NCI-H1694 treated with DMSO at 0.1 percent for 48 hours (cell line): ENCODE measurements around the gene ILDR1.
"Not testable (repeated sequence)": the region's sequence is repeated elsewhere in the genome, so short reads cannot be mapped to it uniquely, and the experiment has no call there.

Source experiments
- DNase-seq: peaks from one replicate; lab custom pipeline; 2025; lab: John Stamatoyannopoulos, UW

ILDR1 gene

DNA sequence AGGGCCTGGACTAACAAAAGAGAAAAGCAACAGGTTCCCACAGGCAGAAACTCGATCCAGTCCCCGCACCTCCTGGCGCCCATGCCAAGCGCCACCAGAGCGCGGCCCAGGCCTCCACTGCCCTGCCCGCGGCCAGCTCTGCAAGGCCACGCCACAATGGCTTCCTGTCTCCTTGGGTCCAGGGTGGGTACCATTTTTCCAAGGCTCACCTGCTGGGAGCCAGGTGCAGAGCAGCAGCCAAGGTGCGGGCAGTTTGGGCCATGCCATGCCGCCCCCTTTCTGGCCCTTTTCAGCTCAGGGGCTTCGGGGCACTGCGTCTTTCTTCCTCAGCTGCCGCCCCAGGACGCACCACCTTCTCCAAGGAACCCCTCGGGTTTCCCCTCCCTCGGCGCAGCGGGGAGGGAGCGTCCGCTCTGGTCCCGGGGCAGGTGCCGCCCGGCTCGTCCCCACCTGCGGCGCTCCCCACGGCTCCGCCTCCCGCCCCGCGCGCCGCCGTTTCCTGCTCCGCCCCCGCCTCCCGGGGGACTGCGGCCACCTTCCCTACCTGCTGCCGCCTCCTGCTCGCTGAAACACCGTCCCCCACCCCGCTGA, at the start of gene ILDR1:
Gene ILDR1, minus strand, starts transcription at position 437 of the 591 bp plus-strand sequence. Its CDS starts 170 bp downstream, at position 267.
- DNase-seq: no peak

DNA sequence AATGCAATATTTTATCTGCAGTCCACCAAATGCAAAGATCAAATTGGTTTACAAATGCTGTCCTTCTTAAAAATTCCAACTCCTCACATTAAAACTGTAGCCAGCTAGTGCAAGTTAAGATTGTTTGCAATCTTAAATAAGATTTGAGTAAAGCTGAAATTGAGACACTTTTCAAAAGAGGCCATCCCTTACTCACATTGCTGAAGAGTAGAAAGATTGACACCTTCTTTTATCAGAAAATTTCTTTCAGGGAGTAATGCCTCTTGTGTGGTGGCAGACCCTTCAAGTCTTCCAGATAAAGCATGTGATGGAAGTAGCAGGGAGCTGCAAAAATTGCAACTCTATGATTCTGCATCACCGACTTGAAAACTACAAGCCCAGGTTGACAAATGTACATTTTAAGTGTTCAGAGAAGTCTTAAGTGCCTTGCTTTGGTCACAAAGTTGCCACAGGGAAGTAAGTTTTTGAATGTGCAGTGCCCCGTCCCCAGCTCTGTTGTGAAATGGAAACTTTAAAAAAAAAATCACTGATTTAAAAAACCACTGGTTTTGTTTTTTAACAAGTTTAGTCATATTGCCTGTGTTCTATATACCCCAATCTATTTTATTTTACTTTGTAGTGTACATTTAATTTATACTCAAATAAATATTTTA, 45.7 kb upstream of the ILDR1 start:
- no peak for DNase-seq

DNA sequence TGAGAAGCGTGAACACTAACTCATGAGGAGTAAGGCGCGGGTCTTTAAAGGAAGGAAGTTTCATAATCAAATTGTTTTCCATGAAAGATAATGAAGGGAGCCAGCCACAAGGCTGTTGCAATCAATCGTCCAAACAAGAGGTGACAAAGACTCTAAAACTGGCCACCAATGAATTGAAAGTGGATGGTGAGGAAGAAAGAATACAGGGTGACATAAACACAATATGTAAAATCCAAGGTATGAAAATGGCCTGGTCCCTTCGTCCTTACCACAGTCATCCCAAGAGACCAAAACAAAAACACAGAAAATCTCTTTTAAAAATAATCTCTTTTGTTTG, 45.1 kb upstream of the ILDR1 start:
- DNase-seq: no peak

DNA sequence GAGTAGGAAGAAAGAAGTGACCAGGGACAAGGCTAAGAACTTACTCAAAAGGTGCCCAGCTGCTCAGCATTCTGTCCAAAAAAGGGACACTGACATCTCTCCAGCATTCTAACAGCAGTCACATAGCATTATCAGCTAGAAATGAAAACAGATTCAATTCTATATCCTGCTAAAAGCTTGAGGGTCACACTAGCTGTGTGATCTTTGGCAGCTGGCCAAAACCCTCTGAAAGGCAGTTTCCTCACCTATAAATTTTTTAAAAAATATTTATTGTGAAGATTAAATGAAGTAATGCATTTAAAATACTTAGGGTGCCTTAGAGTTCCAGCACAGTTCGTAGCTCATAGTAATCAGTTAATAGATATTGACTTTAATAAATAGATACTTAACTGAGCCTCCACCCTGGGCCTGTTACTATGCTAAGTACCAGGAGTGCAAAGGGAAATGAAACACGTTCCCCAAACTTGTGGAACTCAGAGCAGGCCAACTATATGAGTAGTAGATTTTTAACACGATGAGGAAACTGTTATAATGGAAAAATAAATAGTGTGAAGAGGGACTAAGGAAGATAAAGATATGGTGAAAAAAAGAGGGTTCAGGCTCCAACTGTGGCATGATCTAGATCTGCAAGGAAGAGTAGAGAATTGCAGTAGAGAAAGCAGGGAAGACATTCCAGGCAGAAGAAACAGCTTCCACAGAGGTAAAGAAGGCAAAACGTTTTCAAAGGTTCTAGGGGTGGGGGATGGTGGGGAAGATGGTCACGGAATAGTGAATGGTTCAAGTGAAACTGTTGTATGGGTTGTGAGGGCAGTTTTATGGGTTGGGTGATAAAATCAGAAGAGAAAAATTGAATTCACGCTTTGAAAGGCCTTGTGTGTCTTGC, 44.5 kb upstream of the ILDR1 start:
- no peak for DNase-seq

DNA sequence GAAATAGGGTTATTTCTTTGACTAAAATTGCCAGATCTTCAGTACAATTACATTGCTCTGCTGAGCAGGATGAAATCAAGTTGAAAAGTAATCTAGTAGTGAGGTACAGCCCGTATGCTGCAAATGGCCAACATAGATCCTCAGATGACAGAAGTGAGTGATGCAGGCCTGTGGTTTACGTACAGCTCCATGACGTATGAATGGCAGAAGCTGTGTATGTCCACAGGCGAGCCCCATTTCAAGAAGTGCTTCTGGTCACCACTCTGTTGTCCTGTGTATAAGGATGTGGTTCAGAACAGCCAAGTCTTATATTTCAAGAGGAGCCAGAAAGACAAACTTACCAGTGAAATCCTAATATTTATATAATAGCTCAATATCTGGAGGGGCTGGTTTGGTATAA, 42.3 kb upstream of the ILDR1 start:
- DNase-seq: no peak

DNA sequence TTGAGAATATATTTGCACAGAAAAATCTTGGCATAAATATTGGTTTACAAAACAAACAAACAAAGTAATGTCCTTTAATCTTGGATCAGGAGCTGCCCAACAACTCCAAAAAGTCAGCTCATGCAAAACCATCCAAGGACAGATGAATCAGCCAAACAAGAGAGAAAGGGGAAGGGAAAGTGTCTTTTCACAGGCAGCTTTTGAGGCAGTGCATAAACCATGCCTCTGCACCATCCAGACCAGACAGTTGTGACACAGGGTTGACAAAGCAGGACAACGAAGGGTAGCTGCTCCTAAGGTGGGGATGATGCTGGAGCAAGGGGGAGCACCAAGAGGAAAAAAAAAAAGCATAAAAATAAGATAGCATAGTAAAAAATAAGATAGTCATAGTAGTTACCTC, 41.9 kb upstream of the ILDR1 start:
- DNase-seq: no peak

DNA sequence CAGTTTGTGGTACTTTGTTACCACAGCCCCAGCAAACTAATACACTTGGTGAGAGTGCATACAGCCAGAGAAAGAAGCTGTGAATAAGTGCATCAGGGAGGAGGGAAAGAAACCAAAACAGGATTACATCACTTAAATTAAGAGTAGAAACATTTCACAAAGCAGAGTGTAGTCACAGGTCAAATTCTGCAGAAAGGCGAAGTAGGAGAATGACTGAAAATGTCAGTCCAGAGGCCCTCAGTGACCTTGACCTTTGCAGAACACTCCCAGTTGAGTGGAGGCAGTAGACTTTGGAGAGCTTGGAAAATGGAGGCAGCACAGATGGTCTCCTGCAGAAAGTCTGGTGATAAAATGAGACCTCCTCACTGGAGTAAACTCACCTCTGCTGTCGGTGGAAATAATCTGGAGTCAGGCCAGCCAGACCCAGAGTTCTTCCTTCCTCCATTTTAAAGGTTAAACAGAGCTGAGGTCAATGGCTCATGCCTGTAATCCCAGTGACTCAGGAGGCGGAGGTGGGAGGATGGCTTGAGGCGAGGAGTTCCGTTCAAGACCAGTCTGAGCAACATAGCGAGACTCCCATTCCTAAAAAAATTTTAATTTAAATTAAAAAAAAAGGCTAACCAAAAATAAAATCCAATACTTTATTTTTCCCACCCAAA, 38.1 kb upstream of the ILDR1 start:
- DNase-seq: no peak

DNA sequence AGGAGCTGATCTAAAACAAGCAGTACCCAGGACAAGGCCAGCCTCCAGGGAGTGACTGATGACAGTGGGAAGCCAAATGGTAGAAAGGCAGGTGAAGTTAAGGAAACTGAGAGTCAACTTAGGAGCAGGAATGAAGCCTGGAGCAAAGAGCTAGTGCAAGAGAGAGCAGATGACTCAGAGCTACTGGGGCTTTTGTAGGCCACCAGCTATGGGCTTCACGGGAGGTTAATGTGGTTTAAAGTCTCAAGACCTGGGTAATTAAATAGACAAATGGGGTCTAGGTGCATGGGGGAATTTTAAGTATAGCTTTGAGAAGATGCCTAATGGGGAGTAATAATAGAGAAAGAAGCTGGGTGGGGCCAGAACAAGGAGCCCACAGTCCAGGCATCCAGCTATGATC, 36.2 kb upstream of the ILDR1 start:
- no peak for DNase-seq

DNA sequence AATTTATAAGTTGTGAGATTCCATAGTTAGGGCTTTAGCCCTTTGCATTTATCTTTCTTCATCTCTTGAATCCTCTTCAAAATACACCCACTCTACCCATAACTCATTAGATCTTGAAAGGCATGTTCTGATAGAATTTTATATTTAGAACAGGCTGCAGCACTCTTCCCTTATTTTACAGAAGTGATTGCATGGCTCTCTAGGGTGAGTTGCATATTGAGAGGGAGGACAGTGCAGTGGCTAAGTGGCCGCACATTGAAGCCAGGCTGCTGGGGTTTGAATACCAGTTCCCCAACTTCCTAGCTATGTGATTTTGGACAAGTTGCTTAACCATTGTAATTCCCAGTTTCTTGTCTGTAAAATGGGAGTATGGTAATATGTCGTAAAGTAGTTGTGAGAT, 35.6 kb upstream of the ILDR1 start:
- no peak for DNase-seq

DNA sequence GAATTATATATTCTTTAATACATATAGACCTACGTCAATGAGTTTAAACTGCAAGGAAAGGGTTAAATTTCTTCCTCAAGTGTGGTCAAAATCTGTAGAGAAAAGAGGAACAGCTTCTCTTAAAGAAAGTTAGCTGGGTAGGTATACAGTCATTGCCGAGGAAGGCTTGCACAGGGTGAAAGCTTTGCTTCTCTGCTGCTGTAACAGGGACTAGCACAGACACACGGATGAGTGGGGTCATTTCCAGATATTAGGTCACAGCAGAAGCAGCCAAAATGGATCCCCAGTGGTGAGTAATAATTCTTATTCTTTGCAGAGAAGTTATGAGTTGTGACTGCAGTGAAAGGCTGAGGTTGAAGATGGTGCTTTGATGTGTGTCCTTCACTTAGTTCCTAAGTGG, 33.2 kb upstream of the ILDR1 start, which contains the start of gene CD86:
Gene CD86, plus strand, starts transcription at position 148 of the 400 bp plus-strand sequence. Its CDS starts 128 bp downstream, at position 276.
- no peak for DNase-seq

DNA sequence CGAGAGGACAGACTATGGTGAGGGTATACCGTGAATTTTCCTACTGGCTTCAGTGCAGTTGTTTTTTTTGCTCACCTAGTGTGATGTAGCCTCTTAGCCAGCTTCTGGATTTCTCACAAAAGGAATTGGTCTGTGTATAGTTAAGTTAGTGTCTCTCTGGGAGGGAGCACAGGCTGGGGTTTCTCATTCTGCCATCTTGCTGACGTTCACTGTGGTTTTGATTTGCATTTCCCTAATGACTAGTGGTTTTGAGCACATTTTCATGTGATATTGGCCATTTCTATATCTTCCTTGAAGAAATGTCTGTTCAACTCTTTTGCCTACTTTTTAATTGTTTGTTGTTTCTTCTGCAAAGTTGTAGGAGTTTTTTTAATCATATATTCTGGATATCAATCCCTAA, 30.9 kb upstream of the ILDR1 start:
- DNase-seq: no peak

DNA sequence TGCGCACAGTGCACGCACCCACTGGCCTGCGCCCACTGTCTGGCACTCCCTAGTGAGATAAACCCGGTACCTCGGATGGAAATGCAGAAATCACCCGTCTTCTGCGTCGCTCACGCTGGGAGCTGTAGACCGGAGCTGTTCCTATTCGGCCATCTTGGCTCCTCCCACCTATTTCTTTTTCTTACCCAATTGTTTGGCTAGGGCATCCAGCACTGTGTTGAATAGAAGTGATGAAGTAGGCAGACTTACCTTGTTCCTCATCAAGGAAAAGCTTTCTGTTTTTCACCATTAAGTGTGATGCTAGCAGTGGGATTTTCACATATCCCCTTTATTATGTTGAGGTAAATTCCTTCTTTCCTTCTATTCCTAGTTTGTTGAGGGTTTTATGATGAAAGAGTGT, 25.7 kb upstream of the ILDR1 start:
- DNase-seq: not testable (repeated sequence)

DNA sequence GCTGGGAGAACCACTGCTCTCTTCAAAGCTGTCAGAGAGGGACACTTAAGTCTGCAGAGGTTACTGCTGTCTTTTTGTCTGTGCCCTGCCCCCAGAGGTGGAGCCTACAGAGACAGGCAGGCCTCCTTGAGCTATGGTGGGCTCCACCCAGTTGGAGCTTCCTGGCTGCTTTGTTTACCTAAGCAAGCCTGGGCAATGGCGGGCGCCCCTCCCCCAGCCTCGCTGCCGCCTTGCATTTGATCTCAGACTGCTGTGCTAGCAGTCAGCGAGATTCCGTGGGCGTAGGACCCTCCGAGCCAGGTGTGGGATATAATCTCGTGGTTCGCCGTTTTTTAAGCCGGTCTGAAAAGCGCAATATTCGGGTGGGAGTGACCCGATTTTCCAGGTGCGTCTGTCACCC, 25.2 kb upstream of the ILDR1 start:
- DNase-seq: not testable (repeated sequence)

DNA sequence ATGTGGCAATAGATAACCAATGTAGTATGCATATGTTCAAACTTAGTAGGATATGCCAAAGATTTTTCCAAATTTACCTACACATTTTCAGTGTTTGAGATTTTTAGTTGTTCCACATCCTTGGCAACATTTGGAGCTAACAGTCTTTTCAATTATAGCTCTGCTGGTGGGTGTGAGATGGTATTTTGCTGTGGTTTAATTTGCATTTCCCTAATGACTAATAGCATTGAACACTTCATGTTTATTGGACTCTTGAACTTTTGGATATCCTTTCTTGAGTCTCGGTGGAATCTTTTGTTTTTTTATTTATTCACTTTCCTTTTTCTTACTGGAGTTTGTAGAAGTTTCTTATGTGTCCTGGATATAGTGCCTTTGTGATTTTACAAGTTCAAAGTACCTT, 11.0 kb upstream of the ILDR1 start:
- DNase-seq: no peak

DNA sequence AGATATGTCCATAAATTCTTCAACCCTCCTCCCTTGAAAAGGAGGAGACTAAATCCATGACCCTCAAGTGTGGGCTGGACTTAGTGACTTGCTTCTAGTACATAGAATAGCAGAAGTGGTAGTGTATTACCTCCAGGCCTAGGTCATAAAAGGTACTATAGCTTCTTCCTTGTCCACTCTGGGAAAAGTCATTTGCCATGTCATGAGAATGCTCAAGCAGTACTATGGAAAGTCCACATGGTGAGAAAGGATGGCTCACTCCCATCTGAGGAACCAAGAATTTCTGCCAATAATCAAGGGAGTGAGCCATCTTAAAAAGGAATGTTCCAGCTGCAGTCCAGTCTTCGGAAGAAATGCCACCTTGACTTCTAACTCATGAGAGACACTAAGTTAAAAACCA, 10.5 kb upstream of the ILDR1 start:
- no peak for DNase-seq

DNA sequence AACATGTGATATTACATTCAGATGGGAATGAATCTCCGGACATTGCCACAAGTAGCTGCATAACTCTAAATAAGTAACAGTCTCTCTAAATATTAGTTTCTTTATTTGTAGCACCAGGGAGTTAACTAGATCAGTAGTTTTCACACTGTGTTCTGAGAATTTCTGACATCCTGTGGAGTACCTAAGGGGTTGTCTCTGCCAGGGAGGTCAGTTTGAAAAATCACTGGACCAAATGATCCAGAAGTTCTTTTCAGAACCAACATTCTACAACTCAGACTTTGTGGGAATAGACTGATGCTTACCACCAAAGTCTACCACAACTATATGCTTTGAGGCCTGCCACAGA, 9.0 kb upstream of the ILDR1 start:
- DNase-seq: no peak

DNA sequence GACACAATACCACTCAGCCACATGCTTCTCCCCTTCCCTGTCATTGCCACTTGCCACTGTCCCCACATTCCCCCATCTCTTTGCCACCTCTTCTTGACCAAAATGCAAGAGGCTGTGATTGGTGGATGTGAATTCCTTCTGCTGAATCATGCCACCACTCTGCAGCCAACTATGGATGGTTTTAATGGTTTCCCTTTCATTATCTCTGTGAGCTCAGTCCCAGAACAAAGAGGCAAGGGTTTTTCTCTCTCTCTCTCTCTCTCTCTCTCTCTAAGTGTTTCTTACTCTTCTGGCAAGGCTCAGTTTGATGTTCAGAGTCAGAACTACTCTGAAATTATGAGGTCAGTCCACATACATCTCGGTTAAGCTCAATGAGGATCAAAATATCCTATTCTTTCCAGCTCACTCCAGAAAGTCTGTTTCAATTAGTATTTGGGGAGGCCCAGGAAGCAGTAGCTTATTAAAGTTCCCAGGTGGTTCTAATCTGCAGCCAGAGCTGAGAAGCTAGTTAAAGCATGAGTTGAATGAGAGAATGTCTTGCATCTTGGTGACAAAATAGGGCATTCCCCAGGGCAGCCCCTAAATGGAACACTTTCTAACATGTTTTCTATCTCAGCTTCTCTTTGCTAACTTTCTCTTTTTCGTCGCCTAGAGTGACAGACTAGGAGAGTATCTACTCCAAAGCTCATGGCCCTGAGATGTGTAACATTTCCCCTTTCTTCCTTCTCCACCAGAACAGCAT, 8.5 kb upstream of the ILDR1 start:
- DNase-seq: no peak

DNA sequence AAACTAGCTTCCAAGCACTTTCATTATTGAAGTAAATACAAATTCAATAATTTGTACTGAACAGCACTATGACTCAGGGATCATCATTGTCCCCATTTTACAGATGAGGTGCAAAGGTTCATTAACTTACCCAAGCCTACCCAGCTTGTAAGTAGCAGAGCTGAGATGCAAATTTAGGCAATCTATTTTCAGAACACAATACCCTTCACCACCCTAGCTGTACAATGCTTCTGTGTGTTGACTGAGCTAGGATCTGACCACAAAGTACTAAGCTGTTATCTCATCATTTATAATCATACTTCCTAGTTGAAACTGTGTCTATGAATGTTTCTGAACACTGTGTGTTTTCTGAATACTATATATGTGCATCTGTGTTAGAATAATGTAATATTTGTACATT, 3.2 kb upstream of the ILDR1 start:
- DNase-seq: no peak

DNA sequence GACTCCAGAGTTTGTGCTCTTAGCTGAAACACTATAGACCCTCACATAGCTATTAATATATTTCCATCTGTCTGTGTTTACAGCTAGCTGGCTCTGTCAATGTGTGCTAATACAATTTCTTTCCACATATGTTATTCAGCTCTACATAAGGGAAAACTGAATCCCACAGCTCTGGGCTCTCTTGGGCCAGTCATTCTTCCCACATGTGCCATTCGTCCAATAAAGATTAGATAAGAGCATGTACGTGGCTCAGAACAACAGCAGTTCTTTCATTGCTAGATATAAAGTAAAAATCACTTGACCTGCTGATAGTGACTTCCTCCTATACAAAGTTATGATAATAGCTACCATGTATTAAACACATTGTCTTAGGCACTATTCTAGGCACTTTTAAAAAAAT, 2.8 kb upstream of the ILDR1 start:
- peak; percentile 1 for DNase-seq

DNA sequence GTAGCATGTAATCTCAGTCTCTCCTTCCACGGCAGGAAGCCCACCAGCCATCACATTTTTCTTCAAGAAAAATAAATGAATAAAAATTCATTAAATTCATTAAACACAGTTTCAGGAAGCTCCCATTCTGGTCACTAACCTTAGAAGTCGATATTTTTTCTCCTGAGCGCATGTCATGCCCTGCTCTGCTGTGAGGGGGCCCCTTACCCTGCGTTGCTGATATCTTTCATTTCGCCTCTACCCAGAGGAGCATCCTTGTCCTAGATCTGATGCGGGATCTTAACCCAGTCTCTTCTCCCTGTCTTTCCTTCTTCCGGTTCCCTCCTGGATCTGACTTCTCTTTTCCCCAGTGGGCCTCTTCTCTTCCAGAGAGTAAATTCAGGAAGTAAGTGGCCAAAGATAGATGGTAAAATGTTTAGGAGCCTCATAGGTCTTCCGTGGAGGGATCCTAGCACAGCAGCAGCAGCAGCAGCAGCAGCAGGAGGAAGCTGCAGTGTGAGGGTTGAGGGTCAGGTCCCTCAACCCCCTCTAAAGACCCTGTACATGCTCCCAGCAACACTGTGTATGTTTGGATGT, 1.4 kb upstream of the ILDR1 start:
- DNase-seq: no peak

DNA sequence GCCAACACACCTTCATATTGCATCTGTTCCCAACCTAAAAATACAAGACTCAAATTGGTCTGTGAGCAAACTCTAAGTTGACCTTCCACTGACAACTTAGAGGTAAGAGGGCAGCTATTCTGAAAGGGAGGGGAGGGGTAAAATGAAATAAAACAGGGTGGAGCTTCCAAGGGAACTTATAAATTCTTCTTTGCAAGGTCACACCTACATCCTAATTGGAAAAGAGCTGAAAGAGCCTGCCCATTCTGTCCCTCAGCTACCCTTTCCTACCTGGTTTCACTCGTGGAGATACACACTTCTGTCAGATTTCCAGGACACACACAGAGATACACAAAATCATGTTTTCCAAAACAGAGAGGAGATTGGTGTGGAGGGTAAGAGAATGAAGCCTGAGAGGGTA, 1.0 kb downstream of the ILDR1 start:
- DNase-seq: no peak

DNA sequence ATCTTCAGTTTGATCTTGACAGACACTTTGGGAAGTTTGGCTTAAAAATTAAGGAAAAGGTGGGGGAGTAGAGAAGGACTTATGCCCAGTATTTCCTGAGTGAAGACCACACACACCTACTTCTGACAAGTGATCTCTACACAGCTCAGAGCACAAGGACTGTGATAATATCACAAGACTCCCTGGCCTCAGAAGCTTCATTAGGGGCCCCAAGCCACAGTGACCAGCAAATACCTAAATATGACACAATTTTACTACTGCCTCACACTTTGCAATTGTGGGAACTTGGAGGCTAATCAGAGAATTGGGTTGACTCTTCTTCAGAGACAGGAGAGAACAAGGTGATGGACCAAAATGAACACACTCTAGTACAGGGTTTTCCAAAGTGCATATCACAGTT, 2.6 kb downstream of the ILDR1 start:
- no peak for DNase-seq
